ENCODE measurements around the gene FADS1. TPM values are rescaled to one million over a fixed set of nuclear protein-coding genes. Genes with fewer than 3 reads are reported as not detected.

FADS1 gene
- total and polyA plus RNA-seq, 2 donors (not counting 3 experiments of a cell fraction or from before 2014, with no cell fraction given) = 110 to 121 TPM

GRCh38 chr11:61761440-61762222 is 55.2 kb downstream of the FADS1 start:
- dilution Hi-C loops (cut with MboI; ENCODE audit: extremely low pct_ligation_motif_present, low sequenced_read_pairs) (no loop called here), intact Hi-C loops (cut with micrococcal nuclease) (no loop called here)
- ChIA-PET CTCF (no interaction called here), POLR2A (no interaction called here)
- Histone ChIP-seq H3K4me1 (ENCODE audit: control insufficient read depth, extremely low read depth, insufficient read depth, low read length) (peaks cover 2% of the 10 kb centered on the region), H3K4me2 (ENCODE audit: insufficient read depth, low read length) (no peak overlapping the region), H3K27ac (ENCODE audit: insufficient read depth, low read depth, low read length) (no peak overlapping the region), H2AFZ (ENCODE audit: low read depth, low read length) (no peak overlapping the region), H3K27me3 (ENCODE audit: control insufficient read depth in 2 of 2, insufficient read depth in 2 of 2, low read length in 2 of 2) (peaks cover 0 to 2% of the 10 kb centered on the region in 2 experiments), H3K9me3 (replicated peaks; ENCODE audit: control insufficient read depth, insufficient read depth, low read length) (no peaks in the 10 kb centered on the region), H3K9me1 (replicated peaks; ENCODE audit: control insufficient read depth, extremely low read depth, insufficient read depth, low read length) (no peaks in the 10 kb centered on the region), H3K4me3 (replicated peaks in 1 of 3; ENCODE audit: insufficient read depth in 1 of 3, low read depth in 1 of 3, low read length in 3 of 3) (no peak overlapping the region), H3K36me3 (ENCODE audit: control insufficient read depth in 2 of 2, extremely low read depth in 1 of 2, insufficient read depth in 2 of 2, low read length in 2 of 2) (no peaks in the 10 kb centered on the region), H4K20me1 (replicated peaks; ENCODE audit: control insufficient read depth, extremely low read depth, insufficient read depth, low read length) (no peaks in the 10 kb centered on the region), H3K79me2 (ENCODE audit: control insufficient read depth, insufficient read depth, low read length) (no peaks in the 10 kb centered on the region), H3K9ac (replicated peaks; ENCODE audit: extremely low read depth, insufficient read depth, low read length) (no peak overlapping the region)
- FAIRE-seq (no peak), DNase-seq (ENCODE audit: low read depth, low spot score) (no peak)
- TF ChIP-seq MAX (IDR thresholded peaks at IDR 0.05; ENCODE audit: insufficient read depth, insufficient read length) = no peak
- no peak for TF ChIP-seq MYC (IDR thresholded peaks at IDR 0.05; ENCODE audit: low read depth, low read length)
- TF ChIP-seq POLR2A (IDR thresholded peaks at IDR 0.05; ENCODE audit: low read depth, low read length) = no peak
- no peak for TF ChIP-seq JUN (IDR thresholded peaks at IDR 0.05; ENCODE audit: borderline replicate concordance, insufficient read depth, insufficient read length, low read depth)
- no peak for TF ChIP-seq FOS (IDR thresholded peaks at IDR 0.05; ENCODE audit: borderline replicate concordance, insufficient read depth, low read length)
- TF ChIP-seq EZH2 (IDR thresholded peaks at IDR 0.05; ENCODE audit: borderline replicate concordance, low read depth, low read length, severe bottlenecking) = no peak
- no peak for TF ChIP-seq GATA2 (IDR thresholded peaks at IDR 0.05; ENCODE audit: insufficient read depth, insufficient read length, low read depth, low read length)
- TF ChIP-seq POLR2AphosphoS5 (IDR thresholded peaks at IDR 0.05; ENCODE audit: insufficient read depth, low read depth, low read length) = no peak
- TF ChIP-seq CTCF (IDR thresholded peaks at IDR 0.05; ENCODE audit: extremely low read depth in 1 of 2, insufficient read depth in 1 of 2, low read depth in 1 of 2, low read length in 2 of 2) = no peak
- BruUV-seq (replicated peaks) = no TSS peak

Measured in endothelial cell of umbilical vein (primary cell).